GM12892 (cell line): ENCODE results near the gene AGER.

Experiments
- POLR2A ChIP-seq: IDR thresholded peaks from 2 replicates; pipeline ENCODE4 v1.6.1; 2011; ENCODE audit warnings: low read depth, low read length, control low read depth
- POLR2AphosphoS5 ChIP-seq: IDR thresholded peaks from 2 replicates; pipeline ENCODE4 v1.6.1; 2011; ENCODE audit warnings: low read depth, low read length, control low read depth
- TAF1 ChIP-seq: IDR thresholded peaks from 2 replicates; pipeline ENCODE4 v1.6.1; 2011; ENCODE audit warnings: low read depth, mild to moderate bottlenecking, control low read depth, low read length, borderline replicate concordance

- TF ChIP-seq TAF1 (no peak), POLR2A (no peak), POLR2AphosphoS5 (no peak)
These were observed 32.9 kb upstream of the AGER start for GRCh38 chr6:32216998-32217397.
